Smooth muscle cell of bladder (primary cell): ENCODE data around the gene SMIM27. TPM values are rescaled to one million over a fixed set of nuclear protein-coding genes. Genes with fewer than 3 reads are reported as not detected.

Source experiments
- total RNA-seq: library from RNA; depleted of rRNA; stranded (reverse); fragments of >200 nt; gene quantifications from 2 replicates; pipeline ENCODE4 v1.2.3, GENCODE V29; 2014

Gene SMIM27
- 2.7 and 3.4 TPM in 2 replicates for total RNA-seq

DNA sequence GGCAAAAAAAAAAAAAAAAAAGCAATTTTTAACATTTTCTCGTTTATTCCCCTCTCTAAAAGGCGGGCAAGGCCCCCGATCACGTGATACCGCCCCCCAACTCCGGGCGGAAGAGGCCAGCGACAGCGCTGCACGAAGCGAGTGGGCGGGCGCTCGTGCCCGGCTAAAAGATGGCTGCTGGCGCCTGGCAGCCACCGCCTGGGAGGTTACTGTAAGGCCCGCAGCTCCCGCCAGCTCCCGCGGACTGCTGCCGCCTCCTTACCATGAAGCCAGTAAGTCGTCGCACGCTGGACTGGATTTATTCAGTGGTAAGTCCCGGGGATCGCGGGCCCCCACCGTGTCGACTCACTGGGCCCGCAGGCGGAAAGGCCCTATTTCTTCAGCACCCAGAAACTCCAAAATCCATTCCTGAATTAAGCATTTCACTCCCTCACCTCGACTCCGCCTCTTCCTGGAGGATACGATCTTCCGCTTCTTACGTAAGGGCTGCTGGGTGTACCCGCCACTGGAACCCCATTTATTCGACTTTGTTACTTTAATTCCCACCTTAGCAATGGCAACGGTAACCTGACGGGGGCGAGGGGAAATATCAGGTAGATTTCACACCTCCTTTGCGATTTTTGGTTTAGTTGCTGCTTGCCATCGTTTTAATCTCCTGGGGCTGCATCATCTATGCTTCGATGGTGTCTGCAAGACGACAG is at the start of gene SMIM27, which contains the start of gene TOPORS:
SMIM27 (plus strand) TSS at position 156 of the 701 bp plus-strand sequence; CDS start at position 264, 108 bp downstream.
TOPORS (minus strand) TSS at position 415 of the 701 bp plus-strand sequence; CDS start at position 265, 150 bp downstream.

DNA sequence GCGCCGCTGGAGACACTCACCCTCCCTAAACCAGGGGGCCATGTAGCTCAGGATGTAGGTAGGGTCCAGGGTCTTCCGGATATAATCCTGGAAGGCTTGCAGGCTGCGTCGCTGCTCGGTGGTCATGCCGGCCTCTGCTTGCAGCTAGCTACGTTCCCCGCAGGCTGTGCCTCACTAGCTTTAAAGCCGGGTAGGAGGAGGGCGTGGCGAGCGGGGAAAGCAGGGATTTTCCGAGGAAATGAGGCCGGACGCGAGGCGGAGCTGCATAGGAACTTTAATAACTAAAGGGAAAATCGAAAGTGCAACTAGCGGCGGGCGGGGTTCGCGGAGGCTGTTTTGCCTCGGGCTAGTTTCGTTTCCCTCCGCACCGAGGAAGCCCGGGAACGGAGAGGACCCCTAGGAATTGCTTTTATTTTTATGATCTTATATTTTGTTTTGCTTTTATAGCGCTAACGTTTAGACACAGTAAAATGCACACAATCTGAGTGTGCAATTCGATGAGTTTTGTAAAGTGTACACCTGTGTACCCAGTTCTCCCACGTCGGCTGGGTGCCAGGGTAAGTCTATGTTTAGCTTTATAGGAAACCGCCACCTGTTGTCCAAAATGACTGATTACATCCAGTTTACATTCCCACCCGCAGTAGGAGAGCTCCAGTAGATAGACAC is 26.0 kb upstream of the SMIM27 start, which contains the start of gene RIGI:
RIGI (minus strand) TSS at position 156 of the 666 bp plus-strand sequence; CDS start at position 126, 30 bp downstream.

GRCh38 chr9:32572900-32573523 is 20.9 kb downstream of the SMIM27 start, which contains the start of gene NDUFB6:
Gene NDUFB6, minus strand, starts transcription at chr9:32573159. Its CDS starts 99 bp downstream, at chr9:32573060.

Other genes starting within 250 kb of the SMIM27 start
- gene ACO1, start 167.7 kb upstream of the SMIM27 start, total RNA-seq = 106 and 143 TPM in 2 replicates
- 5.3 and 5.8 TPM in 2 replicates for gene RIGI, start 26.1 kb upstream of the SMIM27 start, total RNA-seq
- 25.6 and 30.0 TPM in 2 replicates for gene TOPORS, start 259 bp downstream of the SMIM27 start, total RNA-seq
- 49.2 and 52.5 TPM in 2 replicates for gene NDUFB6, start 20.8 kb downstream of the SMIM27 start, total RNA-seq
- gene TAF1L, start 83.3 kb downstream of the SMIM27 start, total RNA-seq = under 0.01 TPM in 1 of 2 replicates, not detected in the other
- not detected in 2 replicates for gene TMEM215, start 231.2 kb downstream of the SMIM27 start, total RNA-seq